ENCODE measurements around the gene FOXN3.
"Not testable (repeated sequence)": the region's sequence is repeated elsewhere in the genome, so short reads cannot be mapped to it uniquely, and the experiment has no call there.

GRCh38 chr14:89294469-89294868 is 122.6 kb downstream of the FOXN3 start:
- not testable (repeated sequence) for TF ChIP-seq PHF8 (IDR thresholded peaks at IDR 0.05; ENCODE audit: borderline replicate concordance, low read depth); CTCF (IDR thresholded peaks at IDR 0.05); RAD21 (conservative IDR thresholded peaks at IDR 0.05 in 1 of 2, IDR thresholded peaks at IDR 0.05 in 1 of 2); POLR2A (IDR thresholded peaks at IDR 0.05; ENCODE audit: low read length); CEBPB (IDR thresholded peaks at IDR 0.05); MAX (IDR thresholded peaks at IDR 0.05); BHLHE40 (IDR thresholded peaks at IDR 0.05; ENCODE audit: low read depth, low read length); REST (IDR thresholded peaks at IDR 0.05)
